ENCODE data around the gene ICA1L.

- TF ChIP-seq CTCF (IDR thresholded peaks at IDR 0.05), result no peak
- TF ChIP-seq POLR2A (IDR thresholded peaks at IDR 0.05), result no peak
Observed at GRCh38 chr2:202841090-202841867, 30.3 kb downstream of the ICA1L start.

Data from adrenal gland (tissue), 5 donors.